HEK293 (cell line): ENCODE results near the gene SLC4A1.
A peak's percentile ranks its signal among the peaks of the same experiment; 100 is the strongest.

Experiments used
- CTCF ChIA-PET: fragments of 350-600 bp; formaldehyde crosslinking; extraction: SDS; loops from one replicate; lab custom pipeline; 2021; ENCODE audit warnings: antibody characterized with exemption; lab: Yijun Ruan, JAX
- POLR2A ChIA-PET: fragments of 300-600 bp; formaldehyde crosslinking; extraction: SDS; loops from one replicate; lab custom pipeline; 2020; ENCODE audit warnings: antibody characterized with exemption, inconsistent platforms; lab: Yijun Ruan, JAX
- H3K27ac ChIP-seq: fragments of 200-500 bp; sonication (Bioruptor generic); 2 replicates; pipeline ENCODE4 v1.5.1; 2014; ENCODE audit warnings: low read depth, low read length, control low read depth, inconsistent platforms; ENCODE audit errors: extremely low read depth
- H3K36me3 ChIP-seq, 2 experiments: fragments of 200-500 bp in 1 of 2; sonication (Bioruptor generic) in 1 of 2; 1 replicate in 1 of 2; 2 replicates in 1 of 2; pipeline ENCODE4 v1.5.1; 2014 to 2017; ENCODE audit warnings: inconsistent platforms in 2 of 2, low read length in 2 of 2; ENCODE audit not compliant: control insufficient read depth in 2 of 2, insufficient read depth in 1 of 2
- H3K4me1 ChIP-seq: fragments of 200-500 bp; sonication (Bioruptor generic); 2 replicates; pipeline ENCODE4 v1.5.1; 2014; ENCODE audit warnings: mild to moderate bottlenecking, low read length, inconsistent platforms; ENCODE audit not compliant: control insufficient read depth, insufficient read depth
- H3K4me3 ChIP-seq: 2 replicates; pipeline ENCODE4 v1.5.1; 2011; ENCODE audit warnings: low read depth, mild to moderate bottlenecking, control low read depth, low read length, moderate library complexity
- H3K9me3 ChIP-seq: fragments of 200-500 bp; sonication (Bioruptor generic); 2 replicates; pipeline ENCODE4 v1.5.1; 2014; ENCODE audit warnings: low read depth, low read length, inconsistent platforms; ENCODE audit not compliant: control insufficient read depth, insufficient read depth
- AEBP2 ChIP-seq: fragments of 450-650 bp; formaldehyde crosslinking; IDR thresholded peaks from 2 replicates; pipeline ENCODE4 v1.5.1; 2016; ENCODE audit warnings: missing biosample characterization, missing genetic modification characterization, borderline replicate concordance
- BCL11A ChIP-seq: fragments of 450-650 bp; formaldehyde crosslinking; IDR thresholded peaks from 2 replicates; pipeline ENCODE4 v1.5.1; 2016; ENCODE audit warnings: low read depth, missing biosample characterization, missing genetic modification characterization
- GFI1B ChIP-seq: fragments of 450-650 bp; formaldehyde crosslinking; IDR thresholded peaks from 2 replicates; pipeline ENCODE4 v1.5.1; 2016; ENCODE audit warnings: missing biosample characterization, missing genetic modification characterization
- GLI4 ChIP-seq: fragments of 450-650 bp; formaldehyde crosslinking; IDR thresholded peaks from 2 replicates; pipeline ENCODE4 v1.5.1; 2016; ENCODE audit warnings: missing biosample characterization, missing genetic modification characterization
- HOXD13 ChIP-seq: sonication (generic); formaldehyde crosslinking; IDR thresholded peaks from 2 replicates; pipeline ENCODE4 v1.8.0; 2022; ENCODE audit warnings: missing genetic modification reagents, borderline replicate concordance
- KLF1 ChIP-seq: fragments of 450-650 bp; formaldehyde crosslinking; IDR thresholded peaks from 2 replicates; pipeline ENCODE4 v1.5.1; 2016; ENCODE audit warnings: missing biosample characterization, missing genetic modification characterization
- KLF7 ChIP-seq: fragments of 450-650 bp; formaldehyde crosslinking; IDR thresholded peaks from 2 replicates; pipeline ENCODE4 v1.5.1; 2016; ENCODE audit warnings: missing biosample characterization, missing genetic modification characterization, borderline replicate concordance
- KLF9 ChIP-seq: fragments of 450-650 bp; formaldehyde crosslinking; IDR thresholded peaks from 2 replicates; pipeline ENCODE4 v1.5.1; 2016; ENCODE audit warnings: missing biosample characterization, missing genetic modification characterization, low read depth
- REPIN1 ChIP-seq: fragments of 450-650 bp; formaldehyde crosslinking; IDR thresholded peaks from 2 replicates; pipeline ENCODE4 v1.5.1; 2017; ENCODE audit warnings: missing biosample characterization, missing genetic modification characterization, low read depth
- ZBTB21 ChIP-seq: fragments of 450-650 bp; formaldehyde crosslinking; IDR thresholded peaks from 2 replicates; pipeline ENCODE4 v1.5.1; 2017; ENCODE audit warnings: missing biosample characterization, missing genetic modification characterization
- ZNF114 ChIP-seq: fragments of 450-650 bp; formaldehyde crosslinking; IDR thresholded peaks from 2 replicates; pipeline ENCODE4 v1.5.0; 2017; ENCODE audit warnings: missing biosample characterization, missing genetic modification characterization
- ZNF239 ChIP-seq: fragments of 450-650 bp; formaldehyde crosslinking; IDR thresholded peaks from 2 replicates; pipeline ENCODE4 v1.5.1; 2016; ENCODE audit warnings: missing biosample characterization, missing genetic modification characterization
- ZNF280D ChIP-seq: fragments of 450-650 bp; formaldehyde crosslinking; IDR thresholded peaks from 2 replicates; pipeline ENCODE4 v1.5.1; 2016; ENCODE audit warnings: missing biosample characterization, missing genetic modification characterization
- ZNF354C ChIP-seq: fragments of 450-650 bp; formaldehyde crosslinking; IDR thresholded peaks from 2 replicates; pipeline ENCODE4 v1.5.1; 2016; ENCODE audit warnings: missing biosample characterization, missing genetic modification characterization, low read depth, borderline replicate concordance
- ZNF37A ChIP-seq: fragments of 450-650 bp; IDR thresholded peaks from 2 replicates; pipeline ENCODE4 v1.5.1; 2018; ENCODE audit warnings: missing biosample characterization, missing genetic modification characterization
- ZNF391 ChIP-seq: fragments of 450-650 bp; formaldehyde crosslinking; IDR thresholded peaks from 2 replicates; pipeline ENCODE4 v1.5.1; 2016; ENCODE audit warnings: low read depth, missing biosample characterization, missing genetic modification characterization, borderline replicate concordance
- ZNF394 ChIP-seq: fragments of 450-650 bp; formaldehyde crosslinking; IDR thresholded peaks from 2 replicates; pipeline ENCODE4 v1.5.1; 2016; ENCODE audit warnings: missing biosample characterization, missing genetic modification characterization, mild to moderate bottlenecking, moderate library complexity, borderline replicate concordance
- ZNF404 ChIP-seq: fragments of 450-650 bp; formaldehyde crosslinking; IDR thresholded peaks from 2 replicates; pipeline ENCODE4 v1.5.1; 2017; ENCODE audit warnings: missing biosample characterization, missing genetic modification characterization
- ZNF501 ChIP-seq: fragments of 450-650 bp; formaldehyde crosslinking; IDR thresholded peaks from 2 replicates; pipeline ENCODE4 v1.5.1; 2016; ENCODE audit warnings: missing biosample characterization, missing genetic modification characterization
- ZNF548 ChIP-seq: fragments of 450-650 bp; formaldehyde crosslinking; IDR thresholded peaks from 2 replicates; pipeline ENCODE4 v1.5.1; 2016; ENCODE audit warnings: missing biosample characterization, missing genetic modification characterization
- ZNF555 ChIP-seq: fragments of 450-650 bp; formaldehyde crosslinking; conservative IDR thresholded peaks from 2 replicates; pipeline ENCODE4 v1.5.1; 2017; ENCODE audit warnings: missing biosample characterization, mild to moderate bottlenecking, missing genetic modification characterization, inconsistent platforms
- ZNF560 ChIP-seq: fragments of 450-650 bp; formaldehyde crosslinking; IDR thresholded peaks from 2 replicates; pipeline ENCODE4 v1.5.1; 2017; ENCODE audit warnings: missing biosample characterization, missing genetic modification characterization, borderline replicate concordance
- ZNF571 ChIP-seq: fragments of 450-650 bp; formaldehyde crosslinking; IDR thresholded peaks from 2 replicates; pipeline ENCODE4 v1.5.0; 2017; ENCODE audit warnings: missing biosample characterization, missing genetic modification characterization
- ZNF600 ChIP-seq: fragments of 450-650 bp; formaldehyde crosslinking; IDR thresholded peaks from 2 replicates; pipeline ENCODE4 v1.5.1; 2016; ENCODE audit warnings: missing biosample characterization, missing genetic modification characterization
- ZNF621 ChIP-seq: fragments of 450-650 bp; formaldehyde crosslinking; IDR thresholded peaks from 2 replicates; pipeline ENCODE4 v1.5.1; 2017; ENCODE audit warnings: missing biosample characterization, missing genetic modification characterization
- ZNF624 ChIP-seq: fragments of 450-650 bp; formaldehyde crosslinking; IDR thresholded peaks from 2 replicates; pipeline ENCODE4 v1.5.1; 2017; ENCODE audit warnings: missing biosample characterization, missing genetic modification characterization
- ZNF701 ChIP-seq: fragments of 450-650 bp; formaldehyde crosslinking; IDR thresholded peaks from 2 replicates; pipeline ENCODE4 v1.5.1; 2016; ENCODE audit warnings: missing biosample characterization, missing genetic modification characterization
- ZNF768 ChIP-seq: fragments of 450-650 bp; formaldehyde crosslinking; IDR thresholded peaks from 2 replicates; pipeline ENCODE4 v1.5.1; 2018; ENCODE audit warnings: missing biosample characterization, mild to moderate bottlenecking, missing genetic modification characterization
- ZNF776 ChIP-seq: fragments of 450-650 bp; formaldehyde crosslinking; IDR thresholded peaks from 2 replicates; pipeline ENCODE4 v1.5.0; 2017; ENCODE audit warnings: missing biosample characterization, missing genetic modification characterization, borderline replicate concordance
- ZNF777 ChIP-seq: fragments of 450-650 bp; formaldehyde crosslinking; IDR thresholded peaks from 2 replicates; pipeline ENCODE4 v1.5.1; 2017; ENCODE audit warnings: missing biosample characterization, missing genetic modification characterization, borderline replicate concordance
- ZSCAN16 ChIP-seq: fragments of 450-650 bp; formaldehyde crosslinking; IDR thresholded peaks from 2 replicates; pipeline ENCODE4 v1.5.1; 2016; ENCODE audit warnings: missing biosample characterization, missing genetic modification characterization
- ZSCAN4 ChIP-seq: fragments of 450-650 bp; formaldehyde crosslinking; IDR thresholded peaks from 2 replicates; pipeline ENCODE4 v1.5.1; 2017; ENCODE audit warnings: missing biosample characterization, missing genetic modification characterization

Gene SLC4A1

GRCh38 chr17:44315760-44316731, 48.1 kb upstream of the SLC4A1 start:
- H3K27ac ChIP-seq, result no peak overlapping the region
- peak overlapping the region; percentile 12 for H3K4me3 ChIP-seq
- no peaks in the 10 kb centered on the region for H3K9me3 ChIP-seq
- ChIA-PET POLR2A (interaction anchor here (0.5 to 6.5 kb wide), 12 partner anchors 8 to 124 kb away, joined by 3 to 38 read pairs (median 8); partner anchors contain the start of genes ATXN7L3, RUNDC3A, SLC25A39 and UBTF), CTCF (interaction anchor here (0.5 to 2.1 kb wide), 8 partner anchors 15 to 252 kb away, joined by 3 to 10 read pairs (median 4); no protein-coding TSS in a partner anchor)
- peaks cover 0 to 25% of the 10 kb centered on the region in 2 experiments; a peak in 1 of 3 replicates for H3K36me3 ChIP-seq
- peaks cover 4% of the 10 kb centered on the region; the same call in 1 of the 2 replicates for H3K4me1 ChIP-seq
- TF ChIP-seq GFI1B (tag by site-specific recombination) (no peak), ZNF37A (tag by site-specific recombination) (no peak), ZNF776 (tag by site-specific recombination) (no peak), ZBTB21 (peak; percentile 31; the same call in 1 of the 2 replicates), ZNF501 (tag by site-specific recombination) (no peak), ZNF560 (tag by site-specific recombination) (no peak), KLF7 (tag by site-specific recombination) (peak; percentile 35; the same call in 1 of the 2 replicates), ZNF354C (tag by site-specific recombination) (no peak), BCL11A (tag by site-specific recombination) (peak; percentile 78), ZNF624 (no peak), GLI4 (tag by site-specific recombination) (no peak), ZNF239 (tag by site-specific recombination) (no peak), ZNF548 (tag by site-specific recombination) (0 out of 2 replicates have a peak, but pooled peaks have one; percentile 5), ZNF280D (tag by site-specific recombination) (no peak), ZNF555 (tag by site-specific recombination) (no peak), ZSCAN16 (tag by site-specific recombination) (no peak), ZNF600 (no peak), ZNF701 (tag by site-specific recombination) (no peak), ZNF391 (tag by site-specific recombination) (no peak), KLF1 (tag by site-specific recombination) (no peak), KLF9 (peak; percentile 50; the same call in 1 of the 2 replicates), ZNF621 (tag by site-specific recombination) (no peak), HOXD13 (CRISPR knock-in tag) (no peak), ZNF768 (tag by site-specific recombination) (no peak), ZNF394 (tag by site-specific recombination) (no peak), REPIN1 (tag by site-specific recombination) (no peak), ZNF777 (tag by site-specific recombination) (0 out of 2 replicates have a peak, but pooled peaks have one; percentile 10), AEBP2 (tag by site-specific recombination) (no peak), ZNF114 (tag by site-specific recombination) (no peak), ZNF571 (tag by site-specific recombination) (peak; percentile 42; the same call in 1 of the 2 replicates), ZSCAN4 (tag by site-specific recombination) (no peak), ZNF404 (no peak)
